ENCODE data around the gene ATP8B3.

The ATP8B3 gene

GRCh38 chr19:1811942-1812425 is at the start of gene ATP8B3:
TSS of gene ATP8B3 (minus strand) at chr19:1812276. CDS start at chr19:1811736, 540 bp downstream.
- DNase-seq (ENCODE audit: low read depth) = no peak

- no peak for DNase-seq (ENCODE audit: low read depth)
Observed at GRCh38 chr19:1861599-1862031, 49.5 kb upstream of the ATP8B3 start.

GRCh38 chr19:1860821-1861598 is 48.9 kb upstream of the ATP8B3 start:
- no peak for DNase-seq (ENCODE audit: low read depth)

GRCh38 chr19:1860042-1860775 is 48.1 kb upstream of the ATP8B3 start:
- DNase-seq (ENCODE audit: low read depth) = no peak

GRCh38 chr19:1859331-1859781 is 47.3 kb upstream of the ATP8B3 start:
- no peak for DNase-seq (ENCODE audit: low read depth)

GRCh38 chr19:1858412-1859081 is 46.5 kb upstream of the ATP8B3 start:
- no peak for DNase-seq (ENCODE audit: low read depth)

- DNase-seq (ENCODE audit: low read depth) = no peak
Observed at GRCh38 chr19:1857648-1858326, 45.7 kb upstream of the ATP8B3 start.

GRCh38 chr19:1856698-1857603 is 44.9 kb upstream of the ATP8B3 start:
- DNase-seq (ENCODE audit: low read depth) = no peak

GRCh38 chr19:1856345-1856697 is 44.2 kb upstream of the ATP8B3 start:
- no peak for DNase-seq (ENCODE audit: low read depth)

GRCh38 chr19:1855828-1856255 is 43.8 kb upstream of the ATP8B3 start:
- DNase-seq (ENCODE audit: low read depth) = no peak

- peak; percentile 69 for DNase-seq (ENCODE audit: low read depth)
Observed at GRCh38 chr19:1855040-1855827, 43.2 kb upstream of the ATP8B3 start.

GRCh38 chr19:1854542-1855039 is 42.5 kb upstream of the ATP8B3 start:
- no peak for DNase-seq (ENCODE audit: low read depth)

GRCh38 chr19:1854039-1854541 is 42.0 kb upstream of the ATP8B3 start:
- DNase-seq (ENCODE audit: low read depth) = no peak

GRCh38 chr19:1853295-1854038 is 41.4 kb upstream of the ATP8B3 start:
- peak; percentile 75 for DNase-seq (ENCODE audit: low read depth)

- DNase-seq (ENCODE audit: low read depth) = no peak
Observed at GRCh38 chr19:1852581-1853128, 40.6 kb upstream of the ATP8B3 start.

GRCh38 chr19:1851654-1852580 is 39.8 kb upstream of the ATP8B3 start:
- DNase-seq (ENCODE audit: low read depth) = no peak
